Ishikawa (cell line): ENCODE data around the gene MGME1.

Experiments
- EGR1 ChIP-seq: IDR thresholded peaks from 2 replicates; pipeline ENCODE4 v1.6.1; 2012
- EP300 ChIP-seq: IDR thresholded peaks from 2 replicates; pipeline ENCODE4 v1.6.1; 2012; ENCODE audit warnings: borderline replicate concordance
- RAD21 ChIP-seq: IDR thresholded peaks from 2 replicates; pipeline ENCODE4 v1.6.1; 2012; ENCODE audit warnings: low read depth
- TF ChIP-seq, protein P1 (sequence below): IDR thresholded peaks from 2 replicates; pipeline ENCODE4 v1.6.1; 2012

DNA sequence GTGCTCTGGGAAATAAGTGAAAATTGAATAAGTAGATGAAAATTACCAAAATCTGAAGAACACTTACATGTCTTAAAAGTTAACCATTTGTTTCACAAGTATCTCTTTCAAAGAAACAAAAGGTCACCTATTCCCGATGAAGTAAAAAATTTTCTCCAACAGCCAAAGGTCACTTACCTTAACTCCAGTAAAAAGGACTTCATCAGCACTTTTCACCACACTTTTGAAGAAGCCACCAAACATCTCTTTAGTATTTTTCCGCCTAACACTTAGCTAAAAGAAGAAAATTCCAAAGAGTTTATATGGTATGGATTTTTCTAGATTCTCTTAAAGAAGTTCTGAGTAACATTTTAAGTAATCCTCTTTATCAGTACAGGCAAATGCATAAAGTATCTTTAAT, 17.5 kb upstream of the MGME1 start:
- TF ChIP-seq RAD21: no peak
- TF ChIP-seq EGR1: no peak
- TF ChIP-seq, protein P1, sequence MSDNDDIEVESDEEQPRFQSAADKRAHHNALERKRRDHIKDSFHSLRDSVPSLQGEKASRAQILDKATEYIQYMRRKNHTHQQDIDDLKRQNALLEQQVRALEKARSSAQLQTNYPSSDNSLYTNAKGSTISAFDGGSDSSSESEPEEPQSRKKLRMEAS: no peak
- TF ChIP-seq EP300: no peak
